ENCODE data around the gene LYVE1. TPM values are rescaled to one million over a fixed set of nuclear protein-coding genes. Genes with fewer than 3 reads are reported as not detected.

Gene LYVE1
- total RNA-seq, 1 experiment from 2014 or later, result not detected

DNA sequence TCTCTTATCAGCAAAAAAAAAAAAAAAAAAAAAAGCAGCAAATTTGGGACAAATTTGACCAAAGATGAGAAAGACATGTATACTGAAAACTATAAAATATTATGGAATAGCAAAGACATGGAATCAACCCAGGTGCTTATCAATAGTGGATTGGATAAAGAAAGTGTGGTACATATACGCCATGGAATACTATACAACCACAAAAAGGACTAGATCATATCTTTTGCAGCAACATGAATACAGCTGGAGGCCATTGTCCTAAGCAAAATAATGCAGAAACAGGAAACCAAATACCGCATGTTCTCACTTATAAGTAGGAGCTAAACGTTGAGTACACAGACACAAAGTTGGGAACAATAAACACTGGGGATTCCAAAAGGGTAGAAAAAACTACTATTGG is 25.7 kb downstream of the LYVE1 start:
- POLR2A ChIA-PET (ENCODE audit: unreplicated experiment), result no interaction called here
- Histone ChIP-seq H3K79me2 (ENCODE audit: low read depth) (peaks cover 26% of the 10 kb centered on the region), H4K20me1 (ENCODE audit: insufficient read depth) (no peaks in the 10 kb centered on the region), H3K36me3 (ENCODE audit: low read depth) (no peaks in the 10 kb centered on the region), H3K4me1 (replicated peaks; ENCODE audit: insufficient read depth) (peaks cover 21% of the 10 kb centered on the region), H3K27me3 (ENCODE audit: insufficient read depth, low read depth) (no peaks in the 10 kb centered on the region), H3K4me2 (no peak overlapping the region), H3K4me3 (no peak overlapping the region), H2AFZ (no peak overlapping the region), H3K27ac (no peak overlapping the region), H3F3A (ENCODE audit: insufficient read depth, low read depth) (no peaks in the 10 kb centered on the region), H3K9me3 (ENCODE audit: insufficient read depth, low read depth) (no peaks in the 10 kb centered on the region), H3K9me2 (ENCODE audit: insufficient read depth) (no peaks in the 10 kb centered on the region)
- intact Hi-C loops (cut with micrococcal nuclease; ENCODE audit: unreplicated experiment), result loop anchor here (5.0 kb wide), 1 partner anchor 115 kb away; no protein-coding TSS in a partner anchor
- no peak for DNase-seq
- TF ChIP-seq CTCF (conservative IDR thresholded peaks at IDR 0.05) (no peak), EZH2 (IDR thresholded peaks at IDR 0.05; ENCODE audit: low read depth) (no peak)
- BruUV-seq (replicated peaks), result no TSS peak
- CTCF ChIA-PET, result no interaction called here

DNA sequence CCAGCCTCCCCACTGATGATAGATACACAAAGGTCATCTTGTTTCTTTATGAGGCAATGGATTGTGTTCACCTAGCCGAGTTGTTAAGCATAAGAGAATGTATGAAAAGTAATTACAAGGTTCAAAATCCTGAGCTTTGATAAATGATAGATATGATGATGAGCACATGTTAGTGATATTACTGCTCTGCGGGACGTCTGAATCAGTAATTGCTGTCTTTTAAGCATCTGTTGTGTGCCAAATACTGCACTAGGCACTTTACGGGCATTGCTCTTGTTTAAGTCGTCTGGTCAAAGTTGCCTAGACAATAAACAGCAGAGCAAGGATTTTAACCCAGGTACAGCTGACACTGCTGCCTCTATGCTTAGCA is 26.9 kb downstream of the LYVE1 start:
- H3K27me3 ChIP-seq (ENCODE audit: insufficient read depth, low read depth), result no peaks in the 10 kb centered on the region
- peak overlapping the region; percentile 89 for H3K4me3 ChIP-seq
- intact Hi-C loops (cut with micrococcal nuclease; ENCODE audit: unreplicated experiment), result loop anchor here (2.0 to 5.0 kb wide), 2 partner anchors 47 to 116 kb away; no protein-coding TSS in a partner anchor
- peaks cover 29% of the 10 kb centered on the region for H3K79me2 ChIP-seq (ENCODE audit: low read depth)
- peaks cover 21% of the 10 kb centered on the region for H3K4me1 ChIP-seq (replicated peaks; ENCODE audit: insufficient read depth)
- no peaks in the 10 kb centered on the region for H3K36me3 ChIP-seq (ENCODE audit: low read depth)
- H4K20me1 ChIP-seq (ENCODE audit: insufficient read depth), result no peaks in the 10 kb centered on the region
- BruUV-seq (replicated peaks), result TSS peak; percentile 68
- peak overlapping the region; percentile 85 for H2AFZ ChIP-seq
- POLR2A ChIA-PET (ENCODE audit: unreplicated experiment), result interaction anchor here (0.7 kb wide), 1 partner anchor 15 kb away, joined by 4 read pairs; no protein-coding TSS in a partner anchor
- 0 out of 2 replicates have a peak overlapping the region, but pooled peaks have one; percentile 30 for H3K27ac ChIP-seq
- no peaks in the 10 kb centered on the region for H3K9me2 ChIP-seq (ENCODE audit: insufficient read depth)
- no peaks in the 10 kb centered on the region for H3F3A ChIP-seq (ENCODE audit: insufficient read depth, low read depth)
- H3K9me3 ChIP-seq (ENCODE audit: insufficient read depth, low read depth), result no peaks in the 10 kb centered on the region
- peak overlapping the region; percentile 90 for H3K4me2 ChIP-seq
- no peak for TF ChIP-seq EZH2 (IDR thresholded peaks at IDR 0.05; ENCODE audit: low read depth)
- no peak for TF ChIP-seq CTCF (conservative IDR thresholded peaks at IDR 0.05)
- CTCF ChIA-PET, result interaction anchor here (0.6 to 1.3 kb wide), 2 partner anchors 13 to 18 kb away, joined by 4 read pairs; no protein-coding TSS in a partner anchor
- DNase-seq, result peak in 1 of 2 experiments; percentile 50

GRCh38 chr11:10540915-10541560 is 27.4 kb downstream of the LYVE1 start, which contains the start of gene RNF141:
RNF141 (minus strand) TSS chr11:10541187; CDS start chr11:10534158, 7,029 bp downstream.
- H3K4me3 ChIP-seq, result peak within 1 kb of the TSS; percentile 89

More at GRCh38 chr11:10540915-10541560, 27.4 kb downstream of the LYVE1 start, which contains the start of gene RNF141:
- no peaks in the 10 kb centered on the region for H3K27me3 ChIP-seq (ENCODE audit: insufficient read depth, low read depth)
- peak within 1 kb of the TSS; percentile 85 for H2AFZ ChIP-seq
- no peaks in the 10 kb centered on the region for H3K9me2 ChIP-seq (ENCODE audit: insufficient read depth)
- no peaks in the 10 kb centered on the region for H4K20me1 ChIP-seq (ENCODE audit: insufficient read depth)
- peak within 1 kb of the TSS; percentile 90 for H3K4me2 ChIP-seq
- H3K9me3 ChIP-seq (ENCODE audit: insufficient read depth, low read depth), result no peaks in the 10 kb centered on the region
- H3K4me1 ChIP-seq (replicated peaks; ENCODE audit: insufficient read depth), result peaks cover 21% of the 10 kb centered on the region
- POLR2A ChIA-PET (ENCODE audit: unreplicated experiment), result no interaction called here
- no peaks in the 10 kb centered on the region for H3K36me3 ChIP-seq (ENCODE audit: low read depth)
- peaks cover 29% of the 10 kb centered on the region for H3K79me2 ChIP-seq (ENCODE audit: low read depth)
- H3K27ac ChIP-seq, result peak within 1 kb of the TSS; percentile 69
- no peaks in the 10 kb centered on the region for H3F3A ChIP-seq (ENCODE audit: insufficient read depth, low read depth)
- DNase-seq, result peak; percentile 74 to 93
- CTCF ChIA-PET, result interaction anchor here (0.6 to 1.3 kb wide), 5 partner anchors 12 to 273 kb away, joined by 3 to 13 read pairs (median 4); no protein-coding TSS in a partner anchor
- TF ChIP-seq EZH2 (IDR thresholded peaks at IDR 0.05; ENCODE audit: low read depth), result no peak
- TF ChIP-seq CTCF (conservative IDR thresholded peaks at IDR 0.05), result peak; percentile 59; the same call in 1 of the 2 replicates
- intact Hi-C loops (cut with micrococcal nuclease; ENCODE audit: unreplicated experiment), result loop anchor here (1.0 to 5.0 kb wide), 3 partner anchors 48 to 194 kb away; no protein-coding TSS in a partner anchor
- BruUV-seq (replicated peaks), result no TSS peak
